NT2/D1 (cell line): ENCODE results near the gene CTNNA3.
"Not testable (repeated sequence)": the region's sequence is repeated elsewhere in the genome, so short reads cannot be mapped to it uniquely, and the experiment has no call there.

ENCODE experiments used
- DNase-seq: peaks from one replicate; pipeline ENCODE4 v3.0.0-alpha.2; 2011; ENCODE audit warnings: low read depth, low spot score
- H3K27me3 ChIP-seq: 2 replicates; pipeline ENCODE4 v1.6.0; 2011; ENCODE audit warnings: mild to moderate bottlenecking; ENCODE audit not compliant: insufficient read length, insufficient read depth
- H3K36me3 ChIP-seq: 2 replicates; pipeline ENCODE4 v1.6.1; 2011; ENCODE audit warnings: mild to moderate bottlenecking, low read length, mixed read lengths; ENCODE audit not compliant: insufficient read depth, insufficient read length
- H3K4me1 ChIP-seq: 2 replicates; pipeline ENCODE4 v1.5.1; 2011; ENCODE audit not compliant: insufficient read depth, insufficient read length
- H3K4me3 ChIP-seq: 2 replicates; pipeline ENCODE4 v1.5.1; 2011; ENCODE audit warnings: low read depth; ENCODE audit not compliant: insufficient read length
- H3K9ac ChIP-seq: 2 replicates; pipeline ENCODE4 v1.6.0; 2011; ENCODE audit warnings: low read depth; ENCODE audit not compliant: insufficient read length
- H3K9me3 ChIP-seq: 2 replicates; pipeline ENCODE4 v1.5.1; 2011; ENCODE audit warnings: mild to moderate bottlenecking, low read length; ENCODE audit not compliant: insufficient read depth
- SUZ12 ChIP-seq: IDR thresholded peaks from 2 replicates; pipeline ENCODE4 v1.6.1; 2011; ENCODE audit not compliant: insufficient read length, insufficient read depth; ENCODE audit errors: extremely low read depth
- YY1 ChIP-seq: IDR thresholded peaks from 2 replicates; pipeline ENCODE4 v1.6.1; 2011; ENCODE audit not compliant: insufficient read length, insufficient read depth
- ZNF274 ChIP-seq: IDR thresholded peaks from 2 replicates; pipeline ENCODE4 v1.6.1; 2011; ENCODE audit warnings: mild to moderate bottlenecking, low read depth, low read length

Gene CTNNA3

DNA sequence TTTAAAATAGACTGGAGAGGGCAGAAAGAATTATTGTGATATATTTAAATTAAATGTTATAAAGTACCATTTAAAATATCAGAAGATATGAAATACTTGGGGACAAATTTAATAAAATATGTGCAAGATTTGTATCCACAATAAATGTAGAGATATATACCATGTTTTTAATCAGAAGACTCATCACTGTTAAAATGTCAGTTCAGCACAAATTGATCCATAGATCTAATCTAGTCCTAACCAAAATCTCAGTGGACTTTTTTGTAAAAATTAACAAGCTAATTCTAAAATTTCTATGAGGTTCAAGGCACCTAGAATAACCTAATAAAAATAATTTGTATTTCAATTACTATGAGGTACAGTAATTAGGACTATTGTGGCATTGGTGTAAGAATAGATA lies 96.4 kb downstream of the CTNNA3 start:
- Histone ChIP-seq H3K4me3 (no peak overlapping the region), H3K9me3 (no peaks in the 10 kb centered on the region; the same call in 1 of the 2 replicates), H3K27me3 (no peaks in the 10 kb centered on the region), H3K4me1 (no peaks in the 10 kb centered on the region), H3K9ac (no peak overlapping the region), H3K36me3 (no peaks in the 10 kb centered on the region)
- DNase-seq, result no peak
- TF ChIP-seq YY1 (no peak), SUZ12 (no peak), ZNF274 (no peak)

GRCh38 chr10:67596641-67597040 lies 99.4 kb downstream of the CTNNA3 start:
- TF ChIP-seq YY1 (no peak), SUZ12 (no peak)
- H3K4me3 ChIP-seq, result no peak overlapping the region
- no peaks in the 10 kb centered on the region for H3K36me3 ChIP-seq
- no peaks in the 10 kb centered on the region for H3K27me3 ChIP-seq
- no peak overlapping the region for H3K9ac ChIP-seq
- DNase-seq, result no peak
- no peaks in the 10 kb centered on the region for H3K4me1 ChIP-seq
- H3K9me3 ChIP-seq, result peaks cover 7% of the 10 kb centered on the region; the same call in 1 of the 2 replicates

DNA sequence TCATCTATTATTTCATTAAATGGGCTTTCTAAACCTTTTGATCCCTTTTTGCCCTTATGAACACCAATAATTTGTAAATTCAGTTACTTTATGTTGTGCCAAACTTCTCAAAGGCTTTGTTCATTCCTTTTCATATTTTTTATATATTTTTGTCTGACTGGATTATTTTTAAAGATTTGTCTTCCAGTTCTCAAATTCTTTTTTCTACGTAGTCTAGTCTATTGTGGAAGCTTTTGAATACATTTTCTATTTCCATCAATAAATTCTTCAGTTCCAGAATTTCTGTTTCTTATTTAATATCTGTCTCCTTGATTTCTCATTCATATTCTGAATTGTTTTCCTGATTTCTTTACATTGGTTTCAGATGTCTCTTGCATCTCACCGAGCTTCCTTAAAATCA lies 108.2 kb downstream of the CTNNA3 start:
- TF ChIP-seq ZNF274 (no peak), SUZ12 (no peak), YY1 (no peak)
- Histone ChIP-seq H3K4me1 (no peaks in the 10 kb centered on the region), H3K9ac (no peak overlapping the region), H3K27me3 (no peaks in the 10 kb centered on the region), H3K9me3 (peaks cover 20% of the 10 kb centered on the region; the same call in 1 of the 2 replicates), H3K36me3 (no peaks in the 10 kb centered on the region), H3K4me3 (no peak overlapping the region)
- DNase-seq, result no peak

DNA sequence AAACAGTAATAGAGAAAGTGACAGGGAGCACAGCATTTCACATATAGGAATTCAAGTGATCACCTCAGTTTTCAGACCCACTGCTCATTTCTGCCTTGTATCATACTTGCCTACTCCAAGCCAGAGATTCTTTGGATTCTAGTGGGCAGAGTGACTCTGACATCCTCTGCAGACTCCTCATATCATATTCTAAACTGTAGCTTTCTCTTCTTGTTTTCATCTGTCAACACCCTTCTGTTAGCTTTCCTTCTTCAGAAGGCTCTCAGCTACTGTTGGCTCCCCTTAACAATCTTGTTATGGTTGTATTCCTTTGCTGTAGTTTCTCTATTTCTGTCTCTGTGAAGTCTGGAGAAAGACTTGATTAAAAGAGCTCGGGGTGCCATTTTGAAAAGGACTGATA lies 120.5 kb downstream of the CTNNA3 start:
- Histone ChIP-seq H3K4me3 (no peak overlapping the region), H3K36me3 (no peaks in the 10 kb centered on the region), H3K9ac (no peak overlapping the region), H3K27me3 (no peaks in the 10 kb centered on the region), H3K9me3 (no peaks in the 10 kb centered on the region), H3K4me1 (no peaks in the 10 kb centered on the region)
- TF ChIP-seq SUZ12, result no peak
- no peak for TF ChIP-seq YY1
- TF ChIP-seq ZNF274, result no peak
- DNase-seq, result no peak

DNA sequence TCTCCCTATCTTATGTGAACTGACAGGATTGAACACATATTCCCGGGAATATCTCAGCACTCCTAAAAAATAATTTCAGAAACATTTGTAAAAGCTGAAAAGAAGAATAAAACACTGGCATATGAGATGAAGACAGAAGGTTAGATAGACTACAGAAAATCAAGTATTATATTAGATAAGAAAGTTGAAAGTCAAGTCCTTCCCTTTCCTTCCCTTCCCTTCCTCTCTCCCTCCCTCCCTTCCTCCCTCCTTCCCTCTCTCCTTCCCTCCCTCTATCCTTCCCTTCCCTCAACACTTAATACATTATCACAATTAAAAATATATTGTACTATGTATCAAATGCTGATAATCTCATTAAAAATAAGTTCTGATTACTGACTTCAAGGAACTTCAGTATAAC lies 122.5 kb downstream of the CTNNA3 start:
- H3K36me3 ChIP-seq, result no peaks in the 10 kb centered on the region
- no peaks in the 10 kb centered on the region for H3K9me3 ChIP-seq
- H3K4me1 ChIP-seq, result no peaks in the 10 kb centered on the region
- H3K4me3 ChIP-seq, result no peak overlapping the region
- no peak overlapping the region for H3K9ac ChIP-seq
- TF ChIP-seq SUZ12, result no peak
- no peak for TF ChIP-seq YY1
- TF ChIP-seq ZNF274, result no peak
- H3K27me3 ChIP-seq, result no peaks in the 10 kb centered on the region
- DNase-seq, result no peak

GRCh38 chr10:67571503-67571902 lies 124.5 kb downstream of the CTNNA3 start:
- Histone ChIP-seq H3K4me3 (no peak overlapping the region), H3K27me3 (no peaks in the 10 kb centered on the region), H3K36me3 (no peaks in the 10 kb centered on the region), H3K9me3 (no peaks in the 10 kb centered on the region), H3K4me1 (no peaks in the 10 kb centered on the region), H3K9ac (no peak overlapping the region)
- DNase-seq, result no peak
- TF ChIP-seq SUZ12 (no peak), YY1 (no peak), ZNF274 (no peak)

DNA sequence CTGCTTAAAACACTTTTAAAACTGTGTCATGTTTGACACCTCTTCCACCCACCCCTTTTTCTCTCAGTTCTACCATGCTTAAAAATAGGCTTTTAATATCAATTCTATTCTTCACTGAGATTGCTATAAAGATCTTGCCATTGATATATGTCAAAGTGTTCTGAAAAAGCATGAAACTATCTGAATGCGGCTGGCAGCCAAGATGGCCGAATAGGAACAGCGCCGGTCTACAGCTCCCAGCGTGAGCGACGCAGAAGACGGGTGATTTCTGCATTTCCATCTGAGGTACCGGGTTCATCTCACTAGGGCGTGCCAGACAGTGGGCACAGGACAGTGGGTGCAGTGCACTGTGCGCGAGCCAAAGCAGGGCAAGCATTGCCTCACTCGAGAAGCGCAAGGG lies 137.7 kb downstream of the CTNNA3 start:
- H3K9ac ChIP-seq, H3K4me1 ChIP-seq, H3K9me3 ChIP-seq, H3K27me3 ChIP-seq, DNase-seq, H3K36me3 ChIP-seq, H3K4me3 ChIP-seq: not testable (repeated sequence)

GRCh38 chr10:67553254-67553653 lies 142.7 kb downstream of the CTNNA3 start:
- no peak overlapping the region for H3K9ac ChIP-seq
- no peaks in the 10 kb centered on the region for H3K27me3 ChIP-seq
- TF ChIP-seq SUZ12 (no peak), YY1 (no peak), ZNF274 (no peak)
- no peak overlapping the region for H3K4me3 ChIP-seq
- H3K9me3 ChIP-seq, result no peaks in the 10 kb centered on the region
- H3K4me1 ChIP-seq, result no peaks in the 10 kb centered on the region
- no peaks in the 10 kb centered on the region for H3K36me3 ChIP-seq
- no peak for DNase-seq
